Measurements from ENCODE around the gene SIK2.

DNA sequence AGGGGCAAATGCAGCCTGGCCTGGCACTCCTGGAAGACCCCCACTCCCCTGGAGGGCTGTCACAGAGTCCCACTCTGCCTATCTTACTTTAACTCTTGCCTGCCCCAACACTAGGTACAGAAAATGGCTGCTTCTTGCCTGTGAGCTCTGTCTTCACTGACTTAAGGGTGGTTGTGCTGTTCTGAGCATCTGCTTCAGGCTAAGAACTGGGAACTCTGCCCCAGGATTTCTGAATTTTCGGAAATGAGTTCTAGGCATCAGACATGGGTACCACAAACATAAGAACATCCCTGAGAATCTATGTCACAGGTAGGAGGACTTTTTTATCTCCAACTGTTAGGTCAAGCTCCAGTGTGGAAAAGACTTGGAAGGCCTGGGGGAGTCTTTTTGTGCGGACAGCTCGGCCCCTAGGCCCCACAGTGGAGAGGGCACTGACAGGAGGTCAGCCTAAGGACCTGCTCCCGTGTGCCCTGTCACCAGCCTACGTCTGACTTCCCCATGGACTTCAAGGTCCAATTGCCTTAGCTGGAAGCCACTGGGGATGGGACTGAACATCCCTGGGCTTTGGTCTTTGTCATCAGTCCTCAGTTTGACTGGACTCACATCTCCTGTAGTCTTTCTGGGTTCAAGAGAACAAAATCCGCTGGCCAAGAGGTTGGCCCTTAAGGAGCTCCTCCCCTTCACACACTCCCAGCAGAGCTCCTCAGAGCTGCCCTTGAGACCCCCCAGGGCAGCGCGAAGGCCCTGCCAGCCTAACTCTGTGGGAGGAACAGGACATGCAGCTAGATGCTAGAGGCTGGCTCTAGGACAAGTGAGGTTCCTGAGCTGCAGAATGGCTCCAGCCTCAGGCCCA is 132.1 kb downstream of the SIK2 start:
- TF ChIP-seq EZH2 (IDR thresholded peaks at IDR 0.05) (no peak), CTCF (IDR thresholded peaks at IDR 0.05) (no peak), EZH2phosphoT487 (IDR thresholded peaks at IDR 0.05) (no peak)
